Skeletal muscle tissue (tissue), 4 donors: Measurements from ENCODE around the gene CNDP2. TPM values are rescaled to one million over a fixed set of nuclear protein-coding genes. Genes with fewer than 3 reads are reported as not detected.

ENCODE experiments used
- H3K27ac ChIP-seq: one replicate; pipeline ENCODE4 v1.7.0; 2013; ENCODE audit warnings: mild to moderate bottlenecking, low read depth, low read length, inconsistent platforms
- H3K27me3 ChIP-seq, 3 donors: one replicate each; pipeline ENCODE4 v1.7.0; 2013; ENCODE audit warnings: low read length in 3 of 3; ENCODE audit not compliant: control insufficient read depth in 3 of 3, insufficient read depth in 3 of 3
- H3K36me3 ChIP-seq, 3 donors: one replicate each; pipeline ENCODE4 v1.7.0; 2013; ENCODE audit warnings: low read length in 3 of 3; ENCODE audit not compliant: control insufficient read depth in 3 of 3, insufficient read depth in 3 of 3
- H3K4me1 ChIP-seq, 3 donors: one replicate each; pipeline ENCODE4 v1.7.0; 2013; ENCODE audit warnings: low read length in 3 of 3, mild to moderate bottlenecking in 3 of 3; ENCODE audit not compliant: control insufficient read depth in 3 of 3, insufficient read depth in 3 of 3
- H3K4me3 ChIP-seq, 3 donors: one replicate each; pipeline ENCODE4 v1.7.0; 2013; ENCODE audit warnings: low read length in 3 of 3
- H3K9ac ChIP-seq, 3 donors: one replicate each; pipeline ENCODE4 v1.7.0; 2013; ENCODE audit warnings: low read length in 3 of 3, mild to moderate bottlenecking in 3 of 3, moderate library complexity in 2 of 3, low read depth in 1 of 3
- H3K9me3 ChIP-seq, 3 donors: one replicate each; pipeline ENCODE4 v1.7.0; 2013; ENCODE audit warnings: low read length in 3 of 3; ENCODE audit not compliant: control insufficient read depth in 3 of 3
- total RNA-seq: library from RNA; depleted of rRNA; stranded (reverse); fragments of >200 nt; gene quantifications from one replicate; pipeline ENCODE4 v1.2.3, GENCODE V29; 2014
- donor health status: Osteomylitis.

CNDP2 gene
- total RNA-seq, 1 donor from 2014 or later, result 25.6 TPM

GRCh38 chr18:74456017-74456348 lies 40.2 kb upstream of the CNDP2 start:
- peaks cover 9 to 14% (median 11%) of the 10 kb centered on the region in 3 donors for H3K4me1 ChIP-seq
- no peaks in the 10 kb centered on the region for H3K9me3 ChIP-seq
- H3K36me3 ChIP-seq, result no peaks in the 10 kb centered on the region
- no peak overlapping the region for H3K9ac ChIP-seq
- no peak overlapping the region for H3K27ac ChIP-seq
- peak overlapping the region; percentile 26 to 52 (median 50) for H3K4me3 ChIP-seq
- H3K27me3 ChIP-seq, result peaks cover 23 to 40% (median 37%) of the 10 kb centered on the region in 3 donors

GRCh38 chr18:74456349-74457042 lies 39.7 kb upstream of the CNDP2 start:
- no peak overlapping the region for H3K27ac ChIP-seq
- H3K9me3 ChIP-seq, result no peaks in the 10 kb centered on the region
- H3K27me3 ChIP-seq, result peaks cover 23 to 40% (median 33%) of the 10 kb centered on the region in 3 donors
- peak overlapping the region in 1 of 3 donors; percentile 33 for H3K9ac ChIP-seq
- H3K4me1 ChIP-seq, result peaks cover 9 to 12% (median 11%) of the 10 kb centered on the region in 3 donors
- H3K36me3 ChIP-seq, result no peaks in the 10 kb centered on the region
- H3K4me3 ChIP-seq, result peak overlapping the region; percentile 50 to 54 (median 52)

- H3K9ac ChIP-seq, result peak within 1 kb of the TSS in 1 of 3 donors; percentile 33
- H3K9me3 ChIP-seq, result no peaks in the 10 kb centered on the region
- peak within 1 kb of the TSS; percentile 50 to 54 (median 52) for H3K4me3 ChIP-seq
- no peaks in the 10 kb centered on the region for H3K36me3 ChIP-seq
- H3K27ac ChIP-seq, result no peak within 1 kb of the TSS
- peaks cover 9 to 12% (median 11%) of the 10 kb centered on the region in 3 donors for H3K4me1 ChIP-seq
- peaks cover 23 to 40% (median 33%) of the 10 kb centered on the region in 3 donors for H3K27me3 ChIP-seq
These were observed 39.0 kb upstream of the CNDP2 start, which contains the start of gene DIPK1C for GRCh38 chr18:74457043-74457724. Gene DIPK1C (minus strand): TSS chr18:74457308. CDS start chr18:74457259, 49 bp downstream.

DNA sequence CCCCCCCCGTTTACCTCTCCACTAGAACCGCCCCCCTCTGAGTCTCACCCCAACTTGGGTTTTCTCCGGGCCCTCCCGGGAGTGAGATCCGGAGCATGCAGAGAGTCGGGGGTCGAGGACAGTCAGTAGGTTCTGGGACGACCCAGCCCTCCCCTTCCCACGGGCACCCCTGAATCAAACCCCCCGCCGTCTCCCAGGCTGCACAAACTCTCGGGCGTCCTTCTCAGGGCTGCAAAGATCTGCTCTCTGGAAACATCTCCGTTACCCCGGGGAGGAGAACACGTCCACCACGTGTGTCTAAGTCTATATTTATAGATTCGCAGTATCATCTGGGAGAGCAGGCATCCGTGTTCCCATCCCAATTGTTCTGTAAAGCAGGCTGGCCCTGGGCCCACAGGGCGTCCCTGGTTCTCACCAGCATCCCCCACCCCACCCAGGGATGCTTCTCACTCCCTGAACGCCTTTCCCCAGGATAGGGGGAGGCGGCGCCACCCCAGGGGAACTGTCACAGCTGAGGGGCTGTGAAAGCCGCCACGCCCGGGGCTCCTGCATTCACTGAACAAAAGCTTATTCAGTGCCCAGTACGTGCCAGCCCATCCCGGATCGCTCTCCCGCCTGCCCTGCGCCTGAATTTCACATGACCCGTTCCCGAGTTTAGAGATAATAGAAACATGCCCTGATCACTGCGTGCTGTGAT lies 38.3 kb upstream of the CNDP2 start:
- Histone ChIP-seq H3K4me3 (no peak overlapping the region), H3K27me3 (peaks cover 25 to 40% (median 35%) of the 10 kb centered on the region in 3 donors), H3K9me3 (no peaks in the 10 kb centered on the region), H3K4me1 (peaks cover 9 to 12% (median 11%) of the 10 kb centered on the region in 3 donors), H3K9ac (no peak overlapping the region), H3K36me3 (no peaks in the 10 kb centered on the region), H3K27ac (no peak overlapping the region)

DNA sequence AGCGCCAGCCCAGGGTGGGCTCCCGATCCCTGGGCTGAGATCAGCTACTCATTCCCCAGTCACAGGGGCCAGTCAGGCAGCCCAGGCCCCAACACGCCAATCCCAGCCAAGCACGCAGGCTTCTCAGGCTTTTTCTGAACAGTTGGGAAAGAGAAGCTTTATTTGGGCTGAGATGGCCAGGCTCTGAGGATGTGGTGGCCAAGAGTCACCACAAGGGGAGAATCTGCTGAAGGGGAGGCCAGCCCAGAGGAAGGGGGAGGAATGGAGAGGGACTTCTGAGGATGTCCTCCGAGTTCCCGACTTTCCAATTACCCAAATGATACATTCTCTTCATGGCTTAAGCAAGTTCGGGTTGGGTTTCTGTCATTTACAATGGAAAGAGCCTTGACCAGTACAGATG lies 36.3 kb upstream of the CNDP2 start:
- H3K4me3 ChIP-seq, result no peak overlapping the region
- no peaks in the 10 kb centered on the region for H3K36me3 ChIP-seq
- no peak overlapping the region for H3K9ac ChIP-seq
- H3K27ac ChIP-seq, result no peak overlapping the region
- H3K27me3 ChIP-seq, result peaks cover 24 to 30% (median 27%) of the 10 kb centered on the region in 3 donors
- H3K4me1 ChIP-seq, result peaks cover 9 to 12% (median 11%) of the 10 kb centered on the region in 3 donors
- no peaks in the 10 kb centered on the region for H3K9me3 ChIP-seq

DNA sequence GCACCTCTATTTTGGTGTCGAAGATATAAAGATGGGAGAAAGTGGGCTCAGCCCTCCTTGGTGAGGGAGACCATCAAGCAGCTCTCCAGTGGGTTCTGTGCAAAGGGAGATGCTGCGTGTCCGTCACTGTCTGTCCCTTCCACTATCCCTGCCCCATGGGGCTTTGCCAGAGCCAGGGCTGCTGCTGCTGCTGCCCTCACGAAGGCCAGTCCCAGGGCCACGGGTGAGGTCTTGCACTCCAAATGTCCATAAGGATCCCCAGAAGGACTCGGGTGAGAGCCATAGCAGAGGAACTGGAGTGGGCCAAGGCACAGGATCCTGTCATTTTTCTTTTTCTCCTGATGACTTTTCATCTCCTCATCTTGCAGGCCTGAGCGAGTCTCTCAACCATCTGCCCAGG lies 35.3 kb upstream of the CNDP2 start:
- no peak overlapping the region for H3K4me3 ChIP-seq
- no peaks in the 10 kb centered on the region for H3K9me3 ChIP-seq
- H3K27me3 ChIP-seq, result peaks cover 19 to 30% (median 23%) of the 10 kb centered on the region in 3 donors
- H3K9ac ChIP-seq, result no peak overlapping the region
- peaks cover 9 to 12% (median 11%) of the 10 kb centered on the region in 3 donors for H3K4me1 ChIP-seq
- H3K27ac ChIP-seq, result no peak overlapping the region
- no peaks in the 10 kb centered on the region for H3K36me3 ChIP-seq

DNA sequence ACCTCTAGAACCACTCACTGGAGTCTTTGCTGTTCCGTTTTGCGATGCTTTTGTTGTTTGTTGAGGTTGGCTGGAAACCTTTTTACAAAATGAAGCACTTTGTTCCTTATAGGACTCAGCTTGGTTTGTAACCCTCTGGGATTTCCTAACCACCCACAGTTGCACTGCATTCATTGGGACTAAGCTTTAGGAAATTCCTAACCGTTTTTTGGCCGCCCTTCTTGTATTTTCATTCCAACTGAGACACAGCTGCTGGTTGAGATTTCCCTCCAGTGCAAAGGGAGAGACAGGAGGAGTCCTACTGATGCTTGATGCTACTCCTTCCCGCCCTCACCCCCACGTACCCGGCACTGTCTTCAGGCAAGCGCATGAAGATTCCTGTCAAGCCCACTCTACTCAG lies 32.9 kb upstream of the CNDP2 start:
- H3K27ac ChIP-seq, result no peak overlapping the region
- no peak overlapping the region for H3K9ac ChIP-seq
- no peaks in the 10 kb centered on the region for H3K36me3 ChIP-seq
- peaks cover 0 to 2% (median under 1%) of the 10 kb centered on the region in 3 donors for H3K4me1 ChIP-seq
- no peak overlapping the region for H3K4me3 ChIP-seq
- peaks cover 4 to 14% (median 4%) of the 10 kb centered on the region in 3 donors for H3K27me3 ChIP-seq
- H3K9me3 ChIP-seq, result no peaks in the 10 kb centered on the region

GRCh38 chr18:74463983-74464382 lies 32.2 kb upstream of the CNDP2 start:
- H3K4me1 ChIP-seq, result peaks cover 0 to 7% (median 3%) of the 10 kb centered on the region in 3 donors
- no peaks in the 10 kb centered on the region for H3K36me3 ChIP-seq
- no peak overlapping the region for H3K27ac ChIP-seq
- no peaks in the 10 kb centered on the region for H3K9me3 ChIP-seq
- no peak overlapping the region for H3K9ac ChIP-seq
- no peak overlapping the region for H3K4me3 ChIP-seq
- H3K27me3 ChIP-seq, result peaks cover 2 to 8% (median 4%) of the 10 kb centered on the region in 3 donors

DNA sequence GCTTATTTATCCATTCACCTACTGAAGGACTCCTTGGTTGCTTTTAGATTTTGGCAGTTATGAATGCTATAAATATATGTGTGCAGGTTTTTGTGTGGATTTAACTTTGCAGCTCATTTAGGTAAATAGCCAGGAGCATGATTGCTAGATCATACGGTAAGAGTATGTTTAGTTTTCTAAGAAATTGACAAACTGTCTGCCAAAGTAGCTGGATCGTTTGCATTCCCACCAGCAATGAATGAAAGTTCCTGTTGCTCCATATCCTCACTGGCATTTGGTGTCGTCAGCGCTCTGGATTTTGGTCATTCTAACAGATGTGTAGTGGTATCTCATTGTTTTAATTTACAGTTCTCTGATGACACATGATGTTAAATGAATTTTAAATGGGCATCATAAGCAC lies 30.4 kb upstream of the CNDP2 start:
- Histone ChIP-seq H3K4me1 (peaks cover 0 to 8% (median 3%) of the 10 kb centered on the region in 3 donors), H3K4me3 (no peak overlapping the region), H3K9me3 (peaks cover 0 to 4% (median 0%) of the 10 kb centered on the region in 3 donors), H3K27ac (no peak overlapping the region), H3K36me3 (no peaks in the 10 kb centered on the region), H3K9ac (no peak overlapping the region), H3K27me3 (peaks cover 0 to 8% (median 4%) of the 10 kb centered on the region in 3 donors)
